CD4-positive, alpha-beta T cell treated with Interleukin-21 for 1 hour (primary cell): Measurements from ENCODE around the gene ZNF594.
"Not testable (repeated sequence)": the region's sequence is repeated elsewhere in the genome, so short reads cannot be mapped to it uniquely, and the experiment has no call there.

Experiments
- DNase-seq: peaks from one replicate; pipeline ENCODE4 v3.0.0-alpha.2; 2020

ZNF594 gene

GRCh38 chr17:5191541-5192417 is at the start of gene ZNF594:
Gene ZNF594, minus strand, starts transcription at chr17:5191868. Its CDS starts 7,612 bp downstream, at chr17:5184256.
- peak; percentile 98 for DNase-seq

GRCh38 chr17:5239769-5240168 is 48.1 kb upstream of the ZNF594 start:
- DNase-seq, result not testable (repeated sequence)

DNA sequence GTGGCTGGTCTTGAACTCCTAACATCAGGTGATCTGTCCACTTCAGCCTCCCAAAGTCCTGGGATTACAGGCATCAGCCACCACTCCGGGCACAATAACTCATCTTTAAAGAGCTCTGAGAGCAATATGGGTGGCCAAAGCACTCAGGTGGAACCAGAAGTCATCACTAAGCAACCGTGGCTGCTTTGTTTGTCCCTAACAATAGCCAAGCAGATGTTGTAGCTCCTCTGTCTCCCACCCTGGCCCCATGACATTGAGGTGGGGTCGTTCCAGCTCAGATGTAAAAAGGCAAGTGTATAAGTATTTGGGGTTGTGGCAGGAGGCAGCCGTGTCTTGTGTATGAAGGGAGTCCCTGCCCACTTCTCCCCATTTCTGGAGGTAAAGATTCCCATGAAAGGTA is 46.7 kb upstream of the ZNF594 start:
- no peak for DNase-seq

- DNase-seq, result peak; percentile 58
Observed at GRCh38 chr17:5237541-5238016, 45.9 kb upstream of the ZNF594 start.

DNA sequence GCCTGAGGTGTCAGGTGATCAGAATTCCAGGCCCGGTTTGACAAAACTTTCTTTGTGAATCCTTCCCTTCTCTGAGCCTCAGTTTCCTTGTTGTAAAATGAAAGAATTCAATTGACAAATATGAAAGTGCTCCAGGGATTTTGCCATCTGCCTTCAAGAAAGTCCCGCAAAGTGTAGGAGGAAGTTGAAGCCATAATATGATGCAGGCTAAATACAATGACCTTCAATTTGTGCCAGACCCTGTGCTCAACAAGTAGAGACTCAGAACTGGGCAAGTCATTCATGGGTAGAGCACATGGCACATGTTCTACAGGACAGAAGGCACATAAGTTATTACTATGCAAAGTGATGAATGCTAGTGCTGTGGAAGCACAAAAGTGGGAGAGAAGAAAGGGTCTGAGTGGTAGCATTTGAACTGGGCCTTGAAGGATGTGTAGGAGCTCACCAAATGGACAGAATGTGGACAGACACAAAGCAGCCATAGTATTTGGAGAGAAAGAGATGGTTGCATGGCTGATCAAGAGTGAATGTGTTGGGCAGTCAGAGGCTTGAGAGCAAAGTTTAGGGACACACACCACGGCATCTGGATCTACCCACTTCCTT is 45.4 kb upstream of the ZNF594 start:
- no peak for DNase-seq

- no peak for DNase-seq
Observed at GRCh38 chr17:5234645-5235576, 43.2 kb upstream of the ZNF594 start, which contains the start of gene SCIMP. Gene SCIMP, minus strand, starts transcription at chr17:5234860. Its CDS starts 105 bp downstream, at chr17:5234755.

- DNase-seq, result not testable (repeated sequence)
Observed at GRCh38 chr17:5233492-5233891, 41.8 kb upstream of the ZNF594 start.

DNA sequence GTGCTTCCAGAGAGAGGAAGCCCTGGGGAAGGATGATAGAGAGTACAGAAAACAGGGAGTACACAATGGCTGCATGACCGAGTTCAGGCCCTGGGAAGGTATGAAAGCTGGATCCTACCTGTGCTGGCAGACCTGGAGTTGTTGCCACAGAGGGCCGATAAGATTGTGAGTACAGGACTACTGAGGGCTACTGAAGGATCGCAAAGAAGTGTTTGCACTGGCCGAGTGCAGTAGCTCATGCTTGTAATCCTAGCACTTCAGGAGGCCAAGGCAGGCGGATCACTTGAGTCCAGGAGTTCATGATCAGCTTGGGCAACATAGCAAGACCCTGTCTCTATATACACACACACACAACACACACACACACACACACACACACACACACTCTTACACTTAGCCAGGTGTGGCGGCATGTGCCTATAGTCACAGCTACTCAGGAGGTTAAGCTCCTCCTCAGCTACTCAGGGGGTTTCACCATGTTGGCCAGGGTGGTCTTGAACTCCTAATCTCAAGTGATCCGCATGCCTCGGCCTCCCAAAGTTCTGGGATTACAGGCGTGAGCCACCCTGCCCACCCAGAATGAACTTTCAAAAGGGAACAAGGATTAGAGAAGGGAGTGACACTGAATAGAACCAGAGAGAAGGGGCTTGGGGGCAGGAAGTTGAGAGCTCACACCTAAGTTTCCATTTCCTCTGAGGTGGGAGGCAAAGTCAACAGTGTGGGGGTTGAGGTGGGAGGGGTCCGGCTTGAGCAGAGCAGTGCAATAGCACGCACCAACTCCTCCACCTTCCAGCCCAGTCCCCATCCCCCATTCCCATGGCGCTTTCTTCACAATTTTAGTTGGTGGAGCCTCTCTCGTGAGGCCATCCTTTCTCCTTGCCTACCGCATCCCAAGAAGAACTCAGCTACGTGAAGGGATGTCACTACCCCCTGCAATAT is 35.5 kb upstream of the ZNF594 start:
- peak; percentile 55 for DNase-seq

DNA sequence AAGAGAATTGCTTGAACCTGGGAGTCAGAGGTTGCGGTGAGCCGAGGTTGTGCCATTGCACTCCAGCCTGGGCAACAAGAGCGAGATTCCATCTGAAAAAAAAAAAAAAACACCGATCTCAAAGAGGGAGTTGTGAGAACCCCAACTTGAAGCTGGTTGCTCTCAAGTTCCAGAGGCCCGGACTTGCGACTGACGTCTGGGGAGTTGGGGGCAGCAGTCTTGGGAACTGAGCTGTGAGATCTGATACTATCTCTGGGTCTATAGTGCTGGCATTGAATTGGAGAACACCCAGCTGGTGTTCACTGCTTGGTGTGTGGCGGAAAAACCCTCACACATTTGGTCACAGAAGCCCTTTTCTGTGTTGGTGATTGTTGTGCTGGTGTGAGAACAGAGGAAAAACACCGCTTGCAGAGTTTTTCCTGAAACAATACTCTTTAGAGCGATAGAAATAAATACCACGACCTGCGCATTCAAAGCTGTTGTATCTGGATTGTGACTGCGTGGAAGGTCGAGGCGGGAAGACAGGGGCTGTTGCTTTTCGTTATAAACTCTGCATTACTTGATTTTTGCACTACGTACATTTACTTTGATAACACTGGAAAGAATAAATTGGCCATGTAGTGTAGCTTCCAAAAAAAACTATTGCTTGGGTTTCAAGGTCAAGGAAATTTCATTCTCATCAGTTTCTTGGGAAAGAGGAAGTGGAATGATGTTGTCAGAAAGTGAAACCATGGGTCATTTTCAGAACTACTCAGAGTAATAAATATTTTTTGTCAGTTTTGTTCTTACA is 34.2 kb upstream of the ZNF594 start:
- DNase-seq, result no peak

DNA sequence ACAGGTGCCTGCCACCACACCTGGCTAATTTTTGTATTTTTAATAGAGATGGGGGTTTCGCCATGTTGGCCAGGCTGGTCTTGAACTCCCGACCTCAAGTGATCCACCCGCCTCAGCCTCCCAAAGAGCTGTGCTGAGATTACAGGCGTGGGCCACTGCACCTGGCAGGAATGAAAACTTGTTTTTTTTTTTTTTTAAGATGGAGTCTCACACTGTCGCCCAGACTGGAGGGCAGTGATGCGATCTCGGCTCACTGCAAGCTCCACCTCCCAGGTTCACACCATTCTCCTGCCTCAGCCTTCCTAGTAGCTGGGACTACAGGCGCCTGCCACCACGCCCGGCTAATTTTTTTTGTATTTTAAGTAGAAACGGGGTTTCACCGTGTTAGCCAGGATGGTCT is 30.2 kb upstream of the ZNF594 start:
- not testable (repeated sequence) for DNase-seq

DNA sequence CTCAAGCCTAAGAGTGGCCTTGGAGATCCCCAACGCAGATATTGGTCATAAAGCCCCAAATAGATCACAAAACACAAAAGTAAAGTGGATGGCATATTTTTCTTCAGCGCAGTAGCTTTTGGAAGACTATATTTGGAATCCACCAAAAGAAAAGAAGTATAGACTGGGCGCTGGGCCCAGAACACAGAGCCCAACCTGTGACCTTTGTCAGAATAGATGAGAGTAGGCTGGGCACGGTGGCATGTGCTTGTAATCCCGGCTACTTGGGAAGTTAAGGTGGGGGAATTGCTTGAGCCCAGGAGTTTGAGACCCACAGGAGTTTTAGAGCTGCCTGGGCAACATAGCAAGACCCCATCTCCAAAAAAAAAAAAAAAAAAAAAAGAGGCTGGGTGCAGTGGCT is 28.4 kb upstream of the ZNF594 start:
- no peak for DNase-seq

DNA sequence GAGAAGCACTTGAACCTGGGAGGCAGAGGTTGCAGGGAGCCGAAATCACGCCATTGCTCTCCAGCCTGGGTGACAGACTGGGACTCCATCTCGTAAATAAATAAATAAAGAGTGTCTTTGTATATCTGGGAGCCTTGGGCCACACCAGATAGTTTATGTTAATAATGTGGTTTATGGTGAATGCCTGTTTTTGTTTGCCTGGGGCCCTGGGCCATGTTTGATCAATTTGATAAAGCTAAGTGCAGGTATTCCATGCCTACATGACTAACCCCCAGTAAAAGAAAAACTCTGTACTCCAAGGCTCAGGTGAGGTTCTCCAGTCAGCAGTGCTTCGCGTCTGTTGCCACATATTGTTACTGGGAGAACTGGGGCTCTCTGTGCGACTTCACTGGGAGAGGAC is 27.9 kb upstream of the ZNF594 start:
- no peak for DNase-seq

GRCh38 chr17:5217562-5217961 is 25.9 kb upstream of the ZNF594 start:
- DNase-seq, result not testable (repeated sequence)

DNA sequence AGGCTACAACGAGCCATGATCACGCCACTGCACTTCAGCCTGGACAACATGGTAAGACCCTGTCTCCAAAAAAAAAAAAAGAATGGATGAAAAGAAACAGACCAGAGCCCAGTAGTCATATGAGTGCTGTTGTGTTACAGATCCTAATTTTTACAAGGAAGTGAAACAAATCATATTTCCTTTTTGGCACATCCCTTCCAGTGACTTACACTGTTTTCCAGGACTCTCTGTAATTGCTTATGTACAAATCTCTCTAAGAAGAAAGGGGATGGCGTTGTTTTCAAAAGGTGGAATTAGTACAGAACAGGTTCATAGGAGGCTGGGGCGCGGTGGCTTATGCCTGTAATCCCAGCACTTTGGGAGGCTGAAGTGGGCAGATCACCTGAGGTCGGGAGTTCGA is 19.8 kb upstream of the ZNF594 start:
- no peak for DNase-seq

- no peak for DNase-seq
Observed at GRCh38 chr17:5210614-5211252, 19.1 kb upstream of the ZNF594 start.

DNA sequence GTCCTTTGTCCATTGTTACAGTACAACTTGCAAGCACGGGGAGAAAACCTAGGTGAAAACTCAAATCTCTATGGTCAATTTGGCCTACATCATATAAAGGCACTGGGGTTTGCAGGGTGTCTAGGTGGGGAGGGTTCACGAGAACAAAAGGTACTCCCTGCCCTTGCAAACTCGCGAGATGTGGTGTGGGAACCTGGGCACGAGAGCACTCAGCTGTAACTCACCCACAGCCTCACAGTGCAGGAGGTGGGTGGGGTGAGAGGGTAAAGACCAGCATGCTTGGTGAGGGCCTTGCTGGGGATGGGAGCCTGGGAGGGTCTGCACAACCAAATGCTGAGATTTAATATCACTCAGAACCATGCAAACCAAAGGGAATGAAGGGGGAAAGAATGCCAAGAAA is 18.4 kb upstream of the ZNF594 start:
- DNase-seq, result no peak

DNA sequence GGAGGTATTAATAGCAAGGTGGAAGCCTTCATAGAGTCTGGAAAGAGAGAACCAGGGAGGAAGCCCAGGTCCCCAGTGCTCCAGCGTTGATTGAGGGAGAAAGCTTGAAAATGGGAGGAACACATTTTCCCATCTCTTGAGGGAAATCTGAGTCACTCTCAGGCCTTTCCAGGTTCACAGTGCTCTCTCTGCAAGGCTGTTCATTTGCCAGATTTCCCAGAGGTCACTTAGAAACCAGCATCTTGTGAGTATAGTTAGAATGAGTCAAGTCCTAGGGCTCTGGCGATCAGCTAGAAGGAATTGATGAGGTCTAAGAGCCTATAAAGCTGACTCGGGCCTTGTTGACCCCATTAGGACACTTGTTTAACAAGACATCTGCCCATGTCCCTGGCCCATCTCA is 17.7 kb upstream of the ZNF594 start:
- no peak for DNase-seq

DNA sequence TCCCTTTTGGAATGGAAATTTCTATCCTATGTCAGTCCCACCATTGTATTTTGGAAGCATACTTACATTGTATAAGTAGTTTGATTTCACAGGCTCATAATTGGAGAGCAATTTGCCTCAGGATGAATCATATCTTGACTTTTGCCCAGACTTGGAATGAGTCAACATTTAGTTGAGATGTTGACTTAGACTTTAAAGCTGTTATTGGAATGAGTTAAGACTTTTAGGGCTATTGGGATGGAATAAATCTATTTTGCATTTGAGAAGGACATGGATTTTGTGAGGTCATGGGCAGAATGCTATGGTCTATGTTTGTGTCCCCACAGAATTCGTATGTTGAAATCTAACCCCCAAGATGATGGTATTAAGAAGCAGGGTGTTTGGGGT is 12.2 kb upstream of the ZNF594 start:
- no peak for DNase-seq

DNA sequence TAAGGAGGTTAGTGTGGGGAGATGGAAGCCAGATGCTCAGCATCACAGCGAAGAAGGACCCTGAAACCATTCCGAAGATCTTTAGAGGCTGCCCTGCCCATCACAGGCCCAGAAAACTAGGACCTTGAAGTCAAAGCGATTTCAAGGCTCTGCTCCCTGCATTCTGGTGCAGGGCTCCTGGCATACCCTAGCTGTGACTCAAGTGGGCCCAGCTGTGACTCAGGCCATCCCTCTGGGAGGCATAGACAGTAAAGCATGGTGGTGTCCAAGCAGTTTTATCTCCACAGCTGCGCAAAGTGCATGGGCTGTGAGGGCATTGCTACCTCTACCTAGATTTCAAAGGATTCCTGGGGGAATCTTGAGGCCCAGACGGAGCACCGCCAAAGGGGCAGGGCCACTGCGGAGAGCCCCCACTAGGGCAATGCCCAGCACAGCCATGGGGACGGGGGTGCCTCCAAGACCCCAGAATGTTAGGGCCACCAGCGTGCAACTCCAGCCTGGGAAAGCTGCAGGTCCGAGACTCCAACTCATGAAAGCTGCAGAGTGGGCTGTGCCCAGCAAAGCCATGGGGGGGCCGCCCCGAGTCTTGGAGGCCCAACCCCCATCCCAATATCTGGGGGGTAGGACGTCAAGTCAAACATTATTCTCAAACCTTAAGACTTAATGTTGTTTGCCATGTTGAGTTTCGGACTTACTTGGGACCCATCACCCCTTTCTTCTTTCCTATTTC is 11.7 kb upstream of the ZNF594 start:
- DNase-seq, result no peak

GRCh38 chr17:5201011-5201410 is 9.3 kb upstream of the ZNF594 start:
- DNase-seq, result no peak
